CD1c-positive myeloid dendritic cell (primary cell): ENCODE results near the gene CFAP107.
"Not testable (repeated sequence)": the region's sequence is repeated elsewhere in the genome, so short reads cannot be mapped to it uniquely, and the experiment has no call there.

ENCODE experiments used
- DNase-seq: peaks from one replicate; pipeline ENCODE4 v3.0.0-alpha.2; 2016; ENCODE audit errors: extremely low spot score

The CFAP107 gene

DNA sequence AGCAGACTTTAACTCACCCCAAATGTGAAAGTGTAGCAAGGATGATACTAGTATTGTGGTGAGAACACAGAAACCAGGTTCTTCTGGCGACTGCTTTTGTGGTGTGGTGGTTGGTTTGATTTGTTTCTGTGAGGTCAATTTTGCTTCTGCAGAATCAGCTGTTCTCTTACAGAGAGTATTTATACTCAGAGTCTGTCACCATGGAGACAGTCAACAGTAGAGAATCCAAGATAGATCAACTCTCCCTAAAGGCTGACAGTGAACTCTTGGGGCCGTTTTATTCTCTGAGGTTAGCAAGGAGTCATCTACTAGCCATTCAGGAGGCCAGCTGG lies at the start of gene CFAP107:
Gene CFAP107, plus strand, starts transcription at position 209 of the 332 bp plus-strand sequence. CDS start 231 bp downstream, outside the sequence.
- DNase-seq: no peak

DNA sequence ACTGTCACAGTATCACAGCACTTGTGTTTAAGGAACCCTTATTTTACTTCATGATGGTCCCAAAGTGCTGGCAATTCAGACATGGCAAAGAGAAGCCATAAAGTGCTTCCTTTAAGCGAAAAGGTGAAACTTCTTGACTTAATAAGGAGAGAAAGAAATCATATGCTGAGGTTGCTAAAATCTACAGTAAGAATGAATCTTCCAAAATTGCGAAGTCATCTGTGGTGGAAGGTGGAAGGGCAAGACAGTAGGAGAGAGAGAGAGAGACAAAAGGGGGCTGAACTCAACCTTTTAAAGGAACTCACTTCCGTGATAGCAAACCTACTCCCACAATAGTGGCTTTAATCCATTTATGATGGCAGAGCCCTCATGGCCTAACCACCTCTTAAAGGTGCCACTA lies 49.3 kb upstream of the CFAP107 start:
- DNase-seq: no peak

- no peak for DNase-seq
Observed at GRCh38 chr1:12697397-12697796, 48.6 kb upstream of the CFAP107 start.

- DNase-seq: no peak
Observed at GRCh38 chr1:12703821-12704451, 42.1 kb upstream of the CFAP107 start.

GRCh38 chr1:12706061-12706460 lies 39.9 kb upstream of the CFAP107 start:
- DNase-seq: no peak

GRCh38 chr1:12708396-12709090 lies 37.5 kb upstream of the CFAP107 start:
- no peak for DNase-seq

DNA sequence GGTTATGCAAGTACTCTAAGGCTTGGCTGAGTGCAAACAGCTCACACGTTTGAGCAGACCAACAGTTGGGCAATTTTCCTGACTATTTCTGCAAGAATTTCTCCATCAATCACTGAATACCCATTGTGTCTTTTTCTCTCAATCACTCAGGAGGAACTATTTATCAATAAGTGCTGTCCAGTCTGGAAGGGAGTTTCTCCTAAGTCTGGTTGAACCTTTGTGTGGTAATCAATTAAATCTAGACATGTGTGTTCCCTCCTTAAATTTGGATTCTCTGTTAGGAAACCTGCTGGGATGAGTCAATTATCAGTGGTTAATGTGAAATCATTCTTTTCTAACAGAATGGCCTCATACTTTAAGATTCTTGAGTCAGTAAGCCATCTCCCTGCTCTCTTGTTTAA lies 36.9 kb upstream of the CFAP107 start:
- no peak for DNase-seq

- no peak for DNase-seq
Observed at GRCh38 chr1:12709696-12710095, 36.3 kb upstream of the CFAP107 start.

DNA sequence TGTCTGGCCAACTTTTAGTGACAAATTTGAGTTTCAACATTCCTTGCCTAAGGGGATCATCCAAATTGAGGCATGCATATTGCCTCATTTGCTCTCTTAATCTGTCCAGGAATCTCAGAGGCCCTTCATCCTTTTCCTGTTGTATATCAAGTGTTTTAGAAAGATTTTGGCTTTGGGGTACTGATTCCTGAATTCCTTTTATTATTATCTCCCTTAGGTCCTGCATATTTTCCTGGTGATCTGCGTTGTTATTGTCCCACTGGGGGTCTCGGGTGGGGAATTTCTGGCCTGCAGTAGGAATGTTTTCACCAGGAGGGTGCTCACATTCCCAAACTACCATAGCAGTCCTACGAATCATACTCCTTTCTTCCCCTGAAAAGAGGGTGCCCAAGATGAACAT lies 34.5 kb upstream of the CFAP107 start:
- DNase-seq: no peak

DNA sequence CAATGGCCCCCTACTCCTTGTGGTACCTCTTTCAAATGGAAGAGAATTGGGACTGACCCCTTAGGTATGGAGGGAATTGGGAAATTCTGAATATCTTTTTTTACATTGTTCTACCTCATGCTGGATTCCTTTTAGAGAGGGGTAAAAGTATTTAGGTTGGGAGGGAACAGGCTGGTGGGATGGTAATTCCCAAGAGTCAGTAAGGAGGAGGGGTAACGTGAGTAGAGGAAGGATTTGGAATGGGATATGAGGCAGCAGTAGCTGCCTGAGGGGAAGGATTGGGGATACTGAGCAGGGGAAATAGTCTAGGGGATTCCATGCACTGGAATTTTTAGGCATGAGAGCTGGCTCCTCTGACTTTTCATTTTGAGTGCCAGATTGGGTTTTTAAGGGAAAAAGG lies 33.9 kb upstream of the CFAP107 start:
- no peak for DNase-seq

- no peak for DNase-seq
Observed at GRCh38 chr1:12712929-12713328, 33.1 kb upstream of the CFAP107 start.

DNA sequence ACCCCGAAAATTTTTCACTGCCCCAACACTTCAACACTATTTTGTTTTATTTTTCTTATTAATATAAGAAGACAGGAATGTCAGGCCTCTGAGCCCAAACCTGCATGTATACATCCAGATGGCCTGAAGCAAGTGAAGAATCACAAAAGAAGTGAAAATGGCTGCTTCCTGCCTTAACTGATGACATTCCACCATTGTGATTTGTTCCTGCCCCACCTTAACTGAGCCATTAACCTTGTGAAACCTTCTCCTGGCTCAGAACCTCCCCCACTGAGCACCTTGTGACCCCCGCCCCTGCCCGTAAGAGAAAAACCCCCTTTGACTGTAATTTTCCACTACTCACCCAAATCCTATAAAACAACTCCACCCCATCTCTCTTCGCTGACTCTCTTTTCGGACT lies 32.3 kb upstream of the CFAP107 start:
- not testable (repeated sequence) for DNase-seq

DNA sequence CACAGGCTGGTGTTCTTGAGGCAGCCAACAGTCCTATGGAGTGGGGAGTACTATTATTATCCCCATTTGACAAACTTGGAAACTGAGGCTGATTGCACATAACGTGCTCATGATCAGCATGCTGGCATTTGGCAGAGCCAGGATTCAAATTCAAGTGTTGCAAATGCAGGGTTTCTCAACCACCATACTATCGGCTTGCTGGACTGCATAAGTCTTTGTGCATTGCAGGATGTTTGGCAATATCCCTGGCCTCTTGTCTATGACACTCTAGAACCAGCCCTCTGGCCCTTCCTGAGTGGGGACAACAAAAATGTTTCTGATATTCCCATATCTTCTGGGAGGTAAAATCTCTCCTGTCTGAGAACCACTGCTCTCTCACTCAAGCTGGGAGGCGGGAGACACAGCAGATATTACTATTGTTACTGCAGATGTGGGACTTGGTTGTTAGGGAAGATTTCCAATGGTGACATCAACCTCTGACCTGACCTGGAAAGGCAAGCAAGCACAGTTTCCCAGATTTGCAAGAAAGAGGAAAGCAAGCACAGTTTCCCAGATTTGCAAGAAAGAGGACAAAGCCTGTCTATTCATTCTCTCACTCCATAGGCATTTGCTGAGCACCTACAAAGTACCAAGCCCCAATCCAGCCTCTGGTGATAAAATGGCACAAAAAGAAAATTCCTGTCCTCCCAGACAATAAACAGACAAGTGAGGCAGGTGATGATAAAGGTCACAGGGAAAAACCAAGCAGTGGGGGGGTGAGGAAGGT lies 31.1 kb upstream of the CFAP107 start:
- DNase-seq: no peak

GRCh38 chr1:12715896-12716437 lies 30.0 kb upstream of the CFAP107 start, which contains the start of gene AADACL3:
AADACL3 (plus strand) TSS chr1:12716110; CDS start chr1:12716177, 67 bp downstream.
- no peak for DNase-seq

DNA sequence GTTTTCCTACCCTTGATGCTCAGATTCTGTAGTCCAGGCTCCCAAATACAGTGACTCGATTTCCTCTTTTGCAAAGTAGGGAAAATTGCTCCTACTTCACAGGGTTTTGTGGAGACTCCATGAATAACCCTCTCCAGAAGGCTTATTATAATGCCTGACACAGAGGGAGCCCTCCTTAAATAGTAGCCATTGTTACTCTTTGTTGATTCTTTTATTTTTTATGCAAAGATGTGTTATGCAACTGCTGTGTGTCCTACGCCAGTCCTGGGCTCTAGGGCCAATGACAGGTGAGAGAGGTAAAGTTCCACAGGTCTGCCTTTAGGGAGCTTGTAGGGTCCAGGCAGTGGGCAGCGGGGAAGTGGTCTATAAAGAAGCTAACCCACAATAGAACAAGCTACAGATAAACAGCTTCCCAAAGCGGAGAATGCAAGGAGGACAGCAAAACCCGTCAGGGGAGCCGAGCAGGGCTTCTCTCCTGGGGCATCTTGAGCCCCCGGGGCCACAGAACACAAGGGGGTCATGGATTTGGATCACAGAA lies 28.6 kb upstream of the CFAP107 start:
- DNase-seq: no peak

GRCh38 chr1:12722626-12723025 lies 23.4 kb upstream of the CFAP107 start:
- no peak for DNase-seq

- no peak for DNase-seq
Observed at GRCh38 chr1:12728391-12728790, 17.6 kb upstream of the CFAP107 start.

GRCh38 chr1:12730156-12730555 lies 15.8 kb upstream of the CFAP107 start:
- no peak for DNase-seq

GRCh38 chr1:12731084-12731483 lies 14.9 kb upstream of the CFAP107 start:
- DNase-seq: not testable (repeated sequence)

GRCh38 chr1:12734651-12735050 lies 11.3 kb upstream of the CFAP107 start:
- DNase-seq: no peak

DNA sequence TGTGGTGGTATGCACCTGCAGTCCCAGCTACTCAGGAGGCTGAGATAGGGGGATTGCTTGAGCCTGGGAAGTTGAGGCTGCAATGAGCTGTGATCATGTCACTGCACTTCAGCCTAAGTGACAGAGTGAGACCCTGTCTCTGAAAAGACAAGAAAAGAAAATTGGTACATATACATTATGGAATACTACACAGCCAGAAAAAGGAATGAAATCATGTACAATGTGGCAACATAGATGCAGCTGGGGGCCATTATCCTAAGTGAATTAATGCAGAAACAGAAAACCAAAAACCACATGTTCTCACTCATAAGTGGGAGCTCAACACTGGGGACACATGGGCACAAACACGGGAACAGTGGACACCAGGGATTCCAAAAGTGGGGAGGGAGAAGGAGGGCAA lies 7.1 kb upstream of the CFAP107 start:
- no peak for DNase-seq

GRCh38 chr1:12739613-12740012 lies 6.4 kb upstream of the CFAP107 start:
- DNase-seq: no peak
